WTC11 (cell line): ENCODE results near the gene CCDC134. TPM values are rescaled to one million over a fixed set of nuclear protein-coding genes. Genes with fewer than 3 reads are reported as not detected.

Source experiments
- ATAC-seq: fragments of 200-7000 bp; cut with Tn5 transposase; 2 replicates; pipeline ENCODE4 v1.10.0; 2021; ENCODE audit warnings: mild to moderate bottlenecking, moderate library complexity
- CTCF ChIA-PET: fragments of 300-600 bp; sonication (Branson Sonifier 250); formaldehyde crosslinking; loops from one replicate; lab custom pipeline; 2021; ENCODE audit warnings: antibody characterized with exemption; lab: Charles Lee
- POLR2A ChIA-PET: fragments of 350-600 bp; sonication (Branson Sonifier 250); formaldehyde crosslinking; loops from one replicate; lab custom pipeline; 2021; ENCODE audit warnings: antibody characterized with exemption; lab: Charles Lee
- DNase-seq: peaks from one replicate; pipeline ENCODE4 v3.0.0; 2021; ENCODE audit warnings: low spot score
- H3K27ac Mint-ChIP-seq: 2 replicates; pipeline ENCODE4 v1.8.0; 2021; ENCODE audit warnings: mixed read lengths
- H3K27me3 Mint-ChIP-seq: 2 replicates; pipeline ENCODE4 v1.8.0; 2021; ENCODE audit warnings: low read depth, mild to moderate bottlenecking, moderate library complexity, mixed read lengths
- H3K36me3 Mint-ChIP-seq: 2 replicates; pipeline ENCODE4 v1.8.0; 2021; ENCODE audit warnings: mixed read lengths
- H3K4me1 Mint-ChIP-seq: 2 replicates; pipeline ENCODE4 v1.8.0; 2022; ENCODE audit warnings: mixed read lengths
- H3K4me3 Mint-ChIP-seq: 2 replicates; pipeline ENCODE4 v1.8.0; 2021; ENCODE audit warnings: mild to moderate bottlenecking, moderate library complexity, mixed read lengths
- H3K9me3 Mint-ChIP-seq: 2 replicates; pipeline ENCODE4 v1.8.0; 2021; ENCODE audit warnings: mixed read lengths
- ARID4B ChIP-seq: sonication (generic); formaldehyde crosslinking; IDR thresholded peaks from 2 replicates; pipeline ENCODE4 v1.8.0; 2023; ENCODE audit warnings: missing genetic modification reagents, mild to moderate bottlenecking, borderline replicate concordance
- ETV6 ChIP-seq: sonication (generic); formaldehyde crosslinking; IDR thresholded peaks from 2 replicates; pipeline ENCODE4 v1.8.1; 2022; ENCODE audit warnings: mild to moderate bottlenecking, missing genetic modification reagents
- FOXP4 ChIP-seq: sonication (generic); formaldehyde crosslinking; IDR thresholded peaks from 2 replicates; pipeline ENCODE4 v1.8.0; 2022; ENCODE audit warnings: mild to moderate bottlenecking, missing genetic modification reagents
- GRHL2 ChIP-seq: fragments of 250-450 bp; sonication (Bioruptor Pico); IDR thresholded peaks from 2 replicates; pipeline ENCODE4 v1.8.0; 2022; ENCODE audit warnings: mild to moderate bottlenecking, moderate library complexity; ENCODE audit not compliant: insufficient replicate concordance, severe bottlenecking
- HMGA2 ChIP-seq: fragments of 250-450 bp; sonication (Bioruptor Pico); IDR thresholded peaks from 2 replicates; pipeline ENCODE4 v1.4.0; 2021; ENCODE audit warnings: mild to moderate bottlenecking, moderate library complexity
- HMGXB4 ChIP-seq: sonication (generic); formaldehyde crosslinking; IDR thresholded peaks from 2 replicates; pipeline ENCODE4 v1.8.1; 2023; ENCODE audit warnings: mild to moderate bottlenecking, moderate library complexity, missing genetic modification reagents
- KAT7 ChIP-seq: sonication (generic); formaldehyde crosslinking; IDR thresholded peaks from 2 replicates; pipeline ENCODE4 v1.8.1; 2023; ENCODE audit warnings: missing genetic modification reagents, mild to moderate bottlenecking, borderline replicate concordance
- NFATC4 ChIP-seq: fragments of 250-450 bp; sonication (Bioruptor Pico); IDR thresholded peaks from 2 replicates; pipeline ENCODE4 v1.9.0; 2021; ENCODE audit warnings: mild to moderate bottlenecking
- PRDM15 ChIP-seq: sonication (generic); formaldehyde crosslinking; IDR thresholded peaks from 2 replicates; pipeline ENCODE4 v1.8.0; 2022; ENCODE audit warnings: missing genetic modification reagents
- ZNF219 ChIP-seq: sonication (generic); formaldehyde crosslinking; IDR thresholded peaks from 2 replicates; pipeline ENCODE4 v1.8.0; 2023; ENCODE audit warnings: missing genetic modification reagents, mild to moderate bottlenecking, borderline replicate concordance
- ZNF317 ChIP-seq: sonication (generic); formaldehyde crosslinking; IDR thresholded peaks from 2 replicates; pipeline ENCODE4 v1.8.1; 2023; ENCODE audit warnings: low read depth, mild to moderate bottlenecking, moderate library complexity, missing genetic modification reagents, borderline replicate concordance
- ZNF396 ChIP-seq: fragments of 250-450 bp; sonication (Bioruptor Pico); IDR thresholded peaks from 2 replicates; pipeline ENCODE4 v1.8.0; 2021; ENCODE audit warnings: mild to moderate bottlenecking, moderate library complexity, borderline replicate concordance
- total RNA-seq: library from RNA; stranded (reverse); gene quantifications from 3 replicates; pipeline ENCODE4 v1.2.3, GENCODE V29; 2021

The CCDC134 gene
- total RNA-seq, 1 experiment from 2014 or later: 19.0 TPM

- no peak for TF ChIP-seq ZNF219 (CRISPR knock-in tag)
- TF ChIP-seq PRDM15: no peak
- no peak for TF ChIP-seq ARID4B (CRISPR knock-in tag)
- no peak for TF ChIP-seq ZNF317 (CRISPR knock-in tag)
- no peak for TF ChIP-seq NFATC4
- TF ChIP-seq, all 79 proteins: peak for 0
These were observed 18.8 kb downstream of the CCDC134 start (continued) for GRCh38 chr22:41819257-41819656.

GRCh38 chr22:41820447-41820846, 20.0 kb downstream of the CCDC134 start:
- Mint-ChIP-seq H3K36me3 (peaks cover 8% of the 10 kb centered on the region), H3K4me1 (peaks cover 25% of the 10 kb centered on the region), H3K9me3 (no peaks in the 10 kb centered on the region), H3K27me3 (no peaks in the 10 kb centered on the region; the same call in 1 of the 2 replicates), H3K27ac (peak overlapping the region; percentile 20), H3K4me3 (no peak overlapping the region)
- TF ChIP-seq HMGA2 (no peak), KAT7 (CRISPR knock-in tag) (no peak), HMGXB4 (CRISPR knock-in tag) (no peak), FOXP4 (CRISPR knock-in tag) (no peak), ETV6 (CRISPR knock-in tag) (no peak), GRHL2 (no peak), ZNF396 (CRISPR knock-in tag) (no peak)
- ATAC-seq (no peak), DNase-seq (no peak)
- POLR2A ChIA-PET: no interaction called here
- CTCF ChIA-PET: interaction anchor here (0.8 to 0.9 kb wide), 2 partner anchors 20 to 74 kb away, joined by 3 to 4 read pairs; partner anchors contain the start of gene CCDC134
